Endothelial cell of umbilical vein (primary cell): ENCODE results near the gene SERPIND1. TPM values are rescaled to one million over a fixed set of nuclear protein-coding genes. Genes with fewer than 3 reads are reported as not detected.

Source experiments
- BruUV-seq: library from RNA; stranded (reverse); fragments of 400-500 nt; replicated peaks from 2 replicates; lab custom pipeline; 2021; lab: Mats Ljungman, UMichigan
- CTCF ChIA-PET: fragments of 300-600, 350-600 bp; sonication (Branson Sonifier 250); formaldehyde crosslinking; loops from one replicate; lab custom pipeline; 2021; ENCODE audit warnings: antibody characterized with exemption, inconsistent platforms; lab: Charles Lee
- POLR2A ChIA-PET: fragments of 300-600, 350-600 bp; sonication (Branson Sonifier 250); formaldehyde crosslinking; loops from one replicate; lab custom pipeline; 2021; ENCODE audit warnings: antibody characterized with exemption, inconsistent platforms; lab: Charles Lee
- DNase-seq: peaks from one replicate; pipeline ENCODE4 v3.0.0-alpha.2; 2011; ENCODE audit warnings: low read depth, low spot score
- FAIRE-seq: peaks from 2 replicates; lab custom pipeline; 2011; peaks lifted over from hg19 to GRCh38; lab: Jason Lieb, UNC
- H2AFZ ChIP-seq: 2 replicates; pipeline ENCODE4 v1.6.0; 2012; ENCODE audit warnings: low read depth, low read length, control low read depth, inconsistent platforms
- H3K27ac ChIP-seq: 2 replicates; pipeline ENCODE4 v1.5.1; 2011; ENCODE audit warnings: low read depth, mild to moderate bottlenecking, control low read depth, low read length, moderate library complexity; ENCODE audit not compliant: insufficient read depth
- H3K27me3 ChIP-seq, 2 experiments: 2 replicates each; pipeline versions ENCODE4 v1.6.0 to v1.6.1; 2011; ENCODE audit warnings: low read length in 2 of 2, mixed read lengths in 1 of 2; ENCODE audit not compliant: control insufficient read depth in 2 of 2, insufficient read depth in 2 of 2
- H3K36me3 ChIP-seq, 2 experiments: 2 replicates in 1 of 2; 3 replicates in 1 of 2; pipeline ENCODE4 v1.5.1; 2011; ENCODE audit warnings: low read length in 2 of 2, mild to moderate bottlenecking in 1 of 2, moderate library complexity in 1 of 2; ENCODE audit not compliant: control insufficient read depth in 2 of 2, insufficient read depth in 2 of 2; ENCODE audit errors: extremely low read depth in 1 of 2
- H3K4me1 ChIP-seq: 3 replicates; pipeline ENCODE4 v1.5.1; 2011; ENCODE audit warnings: mild to moderate bottlenecking, low read length; ENCODE audit not compliant: control insufficient read depth, insufficient read depth; ENCODE audit errors: extremely low read depth
- H3K4me2 ChIP-seq: 2 replicates; pipeline ENCODE4 v1.6.1; 2011; ENCODE audit warnings: low read length, control low read depth, mixed read lengths; ENCODE audit not compliant: insufficient read depth
- H3K4me3 ChIP-seq, 3 experiments: fragments of 200-600 bp in 1 of 3; sonication (generic), shearing (Covaris generic) in 1 of 3; replicated peaks in 1 of 3; 2 replicates each; pipeline ENCODE4 v1.5.1; 2011 to 2016; ENCODE audit warnings: control low read depth in 3 of 3, low read length in 3 of 3, mild to moderate bottlenecking in 2 of 3, inconsistent platforms in 1 of 3, low read depth in 1 of 3, moderate library complexity in 1 of 3; ENCODE audit not compliant: insufficient read depth in 1 of 3
- H3K79me2 ChIP-seq: 2 replicates; pipeline ENCODE4 v1.6.0; 2012; ENCODE audit warnings: low read length, inconsistent platforms; ENCODE audit not compliant: control insufficient read depth, insufficient read depth
- H3K9ac ChIP-seq: replicated peaks from 2 replicates; pipeline ENCODE3; 2011; ENCODE audit warnings: low read length, control low read depth; ENCODE audit not compliant: insufficient read depth; ENCODE audit errors: extremely low read depth
- H3K9me1 ChIP-seq: replicated peaks from 3 replicates; pipeline ENCODE4 v1.6.0; 2011; ENCODE audit warnings: mild to moderate bottlenecking, low read length; ENCODE audit not compliant: control insufficient read depth, insufficient read depth; ENCODE audit errors: extremely low read depth
- H3K9me3 ChIP-seq: replicated peaks from 2 replicates; pipeline ENCODE4 v1.5.1; 2012; ENCODE audit warnings: low read length, inconsistent platforms; ENCODE audit not compliant: control insufficient read depth, insufficient read depth
- H4K20me1 ChIP-seq: replicated peaks from 2 replicates; pipeline ENCODE3; 2011; ENCODE audit warnings: mild to moderate bottlenecking, low read length; ENCODE audit not compliant: control insufficient read depth, insufficient read depth; ENCODE audit errors: extremely low read depth
- CTCF ChIP-seq, 2 donors: IDR thresholded peaks; 1 replicate in 1 of 2; 2 replicates in 1 of 2; pipeline ENCODE4 v1.5.1; 2011; ENCODE audit warnings: low read length in 2 of 2, mild to moderate bottlenecking in 2 of 2, moderate library complexity in 2 of 2, control low read depth in 1 of 2, inconsistent platforms in 1 of 2, low read depth in 1 of 2; ENCODE audit not compliant: insufficient read depth in 1 of 2; ENCODE audit errors: extremely low read depth in 1 of 2
- GATA2 ChIP-seq: IDR thresholded peaks from 2 replicates; pipeline ENCODE4 v1.7.0; 2011; ENCODE audit warnings: low read depth, mild to moderate bottlenecking, moderate library complexity, mixed read lengths, low read length; ENCODE audit not compliant: insufficient read length, insufficient read depth
- POLR2A ChIP-seq: IDR thresholded peaks from 2 replicates; pipeline ENCODE4 v1.6.1; 2012; ENCODE audit warnings: low read depth, mild to moderate bottlenecking, control low read depth, low read length
- dilution Hi-C: fragments of 300-500 bp; cut with MboI; formaldehyde crosslinking; loops from one replicate; pipeline ENCODE4 v1.15.0; 2019; ENCODE audit warnings: low sequenced_read_pairs; ENCODE audit not compliant: extremely low pct_ligation_motif_present
- intact Hi-C: fragments of 100-400 bp; cut with micrococcal nuclease; formaldehyde crosslinking; loops from one replicate; pipeline ENCODE4 v1.10.0; 2022
- polyA plus RNA-seq, 4 experiments: library from polyadenylated mRNA; depleted of rRNA in 3 of 4; stranded (reverse) in 3 of 4; unstranded in 1 of 4; fragments of >200 nt; gene quantifications; 2 replicates each; pipeline versions ENCODE4 v1.2.1 to v1.2.3, GENCODE V29; 2011 to 2012; ENCODE audit warnings: missing spikeins in 1 of 4
- total RNA-seq: library from RNA; stranded (reverse); gene quantifications from 2 replicates; pipeline ENCODE4 v1.2.3, GENCODE V29; 2021

The SERPIND1 gene
- total and polyA plus RNA-seq, 2 donors (not counting 3 experiments of a cell fraction or from before 2014, with no cell fraction given): 0.94 to 1.8 TPM

DNA sequence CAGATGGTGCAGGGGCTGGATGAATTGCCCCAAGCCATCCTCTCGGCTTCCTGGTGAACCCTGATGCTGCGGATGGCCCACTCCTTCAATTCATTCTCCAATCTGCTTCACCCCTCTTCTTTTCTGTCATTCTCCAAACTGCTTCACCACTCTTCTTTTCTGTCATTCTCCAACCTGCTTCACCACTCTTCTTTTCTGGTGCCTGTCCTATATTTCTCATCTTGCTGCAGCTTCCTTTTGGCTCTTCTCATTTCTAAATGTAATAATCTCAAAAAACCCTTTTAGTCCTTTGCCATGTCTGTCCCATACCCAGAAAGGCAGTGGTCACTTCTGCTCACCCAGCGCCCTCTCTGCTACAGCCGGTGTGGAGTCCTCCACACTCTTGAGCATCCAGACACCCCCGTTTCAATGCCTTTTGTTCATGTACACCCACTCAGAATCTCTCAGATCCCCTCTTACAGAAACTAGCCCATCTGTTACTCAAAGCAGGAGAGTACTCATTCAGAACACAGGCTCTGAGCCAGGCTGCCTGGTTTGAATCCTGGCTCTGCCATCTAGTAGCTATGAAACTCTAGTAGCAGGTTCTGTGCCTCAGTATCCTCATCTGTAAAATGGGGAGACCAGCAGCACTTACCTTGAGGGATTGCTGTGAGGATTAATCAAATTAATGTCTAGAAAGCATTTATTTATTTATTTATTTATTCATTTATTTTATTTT is 14.9 kb downstream of the SERPIND1 start:
- intact Hi-C loops: no loop called here
- BruUV-seq: no TSS peak
- CTCF ChIA-PET: no interaction called here

More for the DNA sequence above, 14.9 kb downstream of the SERPIND1 start:
- no peaks in the 10 kb centered on the region for H3K9me1 ChIP-seq
- FAIRE-seq (no peak), DNase-seq (no peak)
- no peak overlapping the region for H2AFZ ChIP-seq
- dilution Hi-C loops: no loop called here
- H3K9me3 ChIP-seq: no peaks in the 10 kb centered on the region
- H3K27ac ChIP-seq: no peak overlapping the region
- TF ChIP-seq POLR2A (no peak), GATA2 (no peak), CTCF (IDR thresholded peaks at IDR 0.05; ENCODE audit: extremely low read depth in 1 of 2, insufficient read depth in 1 of 2, low read depth in 1 of 2, low read length in 2 of 2) (no peak)
- no peak overlapping the region for H3K4me2 ChIP-seq
- H3K4me3 ChIP-seq: no peak overlapping the region
- peaks cover 8 to 10% of the 10 kb centered on the region in 2 experiments for H3K36me3 ChIP-seq
- peaks cover 10% of the 10 kb centered on the region for H3K4me1 ChIP-seq
- no peaks in the 10 kb centered on the region for H3K79me2 ChIP-seq
- H3K9ac ChIP-seq: no peak overlapping the region
- H3K27me3 ChIP-seq: no peaks in the 10 kb centered on the region
- no peaks in the 10 kb centered on the region for H4K20me1 ChIP-seq
- POLR2A ChIA-PET: no interaction called here
